OCI-LY7 (cell line): ENCODE results near the gene CTNS.
A peak's percentile ranks its signal among the peaks of the same experiment; 100 is the strongest.

ENCODE experiments used
- CTCF ChIP-seq: fragments of 200-600 bp; sonication (generic); conservative IDR thresholded peaks from 2 replicates; pipeline ENCODE4 v1.5.1; 2014; ENCODE audit warnings: mild to moderate bottlenecking, antibody characterized with exemption, low read length, moderate library complexity, mixed read lengths
- EZH2phosphoT487 ChIP-seq: fragments of 200-600 bp; sonication (generic); IDR thresholded peaks from 2 replicates; pipeline ENCODE4 v1.6.1; 2018; ENCODE audit warnings: low read depth, borderline replicate concordance, mild to moderate bottlenecking, mixed run types, antibody characterized with exemption, low read length, moderate library complexity, mixed read lengths

- TF ChIP-seq CTCF, result peak; percentile 41
- TF ChIP-seq EZH2phosphoT487, result no peak
These were observed 55.1 kb downstream of the CTNS start for GRCh38 chr17:3691617-3692067.
